ENCODE results near the gene SP140L. TPM values are rescaled to one million over a fixed set of nuclear protein-coding genes. Genes with fewer than 3 reads are reported as not detected.
A peak's percentile ranks its signal among the peaks of the same experiment; 100 is the strongest.

SP140L gene
- total and polyA plus RNA-seq, 10 donors: 32.0 to 85.7 (median 59.3) TPM

DNA sequence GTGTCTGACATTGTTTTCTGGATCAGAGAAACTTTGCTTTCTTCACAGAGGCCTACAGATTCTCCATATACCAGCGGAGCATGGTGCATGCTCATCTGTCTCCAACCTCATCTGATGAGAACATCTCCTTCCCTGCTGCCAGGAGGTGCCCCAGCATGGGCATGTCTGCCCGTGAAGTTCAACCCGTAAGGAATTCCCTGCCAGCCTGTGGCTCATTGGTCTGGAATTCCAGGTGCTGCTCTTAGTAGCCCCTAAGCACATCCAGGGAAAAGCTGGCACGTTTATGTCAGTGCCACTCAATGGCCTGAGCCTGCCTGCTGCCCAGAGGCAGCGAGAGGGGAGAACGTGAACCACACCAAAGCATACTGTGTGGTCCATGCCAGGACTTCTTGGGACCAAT is 87.3 kb downstream of the SP140L start:
- Histone ChIP-seq H3K27ac (peak overlapping the region in 4 of 8 donors; percentile 93 to 98 (median 98)), H3K4me3 (no peak overlapping the region), H3K27me3 (replicated peaks in 1 of 7) (no peaks in the 10 kb centered on the region), H3K4me1 (peaks cover 34 to 87% (median 71%) of the 10 kb centered on the region in 6 donors), H3K9me3 (no peaks in the 10 kb centered on the region), H3K36me3 (peaks cover 0 to 8% (median 0%) of the 10 kb centered on the region in 6 donors)
- no peak for DNase-seq
- intact Hi-C loops (cut with DNase I; ENCODE audit: low total_unique reads): no loop called here
- TF ChIP-seq, protein P1, sequence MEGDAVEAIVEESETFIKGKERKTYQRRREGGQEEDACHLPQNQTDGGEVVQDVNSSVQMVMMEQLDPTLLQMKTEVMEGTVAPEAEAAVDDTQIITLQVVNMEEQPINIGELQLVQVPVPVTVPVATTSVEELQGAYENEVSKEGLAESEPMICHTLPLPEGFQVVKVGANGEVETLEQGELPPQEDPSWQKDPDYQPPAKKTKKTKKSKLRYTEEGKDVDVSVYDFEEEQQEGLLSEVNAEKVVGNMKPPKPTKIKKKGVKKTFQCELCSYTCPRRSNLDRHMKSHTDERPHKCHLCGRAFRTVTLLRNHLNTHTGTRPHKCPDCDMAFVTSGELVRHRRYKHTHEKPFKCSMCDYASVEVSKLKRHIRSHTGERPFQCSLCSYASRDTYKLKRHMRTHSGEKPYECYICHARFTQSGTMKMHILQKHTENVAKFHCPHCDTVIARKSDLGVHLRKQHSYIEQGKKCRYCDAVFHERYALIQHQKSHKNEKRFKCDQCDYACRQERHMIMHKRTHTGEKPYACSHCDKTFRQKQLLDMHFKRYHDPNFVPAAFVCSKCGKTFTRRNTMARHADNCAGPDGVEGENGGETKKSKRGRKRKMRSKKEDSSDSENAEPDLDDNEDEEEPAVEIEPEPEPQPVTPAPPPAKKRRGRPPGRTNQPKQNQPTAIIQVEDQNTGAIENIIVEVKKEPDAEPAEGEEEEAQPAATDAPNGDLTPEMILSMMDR (IDR thresholded peaks at IDR 0.05 in 8 of 11, conservative IDR thresholded peaks at IDR 0.05 in 3 of 11): no peak
- TF ChIP-seq POLR2A (IDR thresholded peaks at IDR 0.05): no peak
- no peak for TF ChIP-seq POLR2AphosphoS5 (IDR thresholded peaks at IDR 0.05)
- WGBS, 5 donors: 83 to 97% (median 95%) methylated on average over 6 of the region's 6 CpGs

GRCh38 chr2:230416061-230416721 is 89.2 kb downstream of the SP140L start, which contains the start of gene SP100:
TSS of gene SP100 (plus strand) at chr2:230416201. CDS start at chr2:230416297, 96 bp downstream.
- intact Hi-C loops (cut with DNase I; ENCODE audit: low total_unique reads): no loop called here
- WGBS, 5 donors: 0 to 2% (median 1%) methylated on average over 12 of the region's 12 CpGs
- TF ChIP-seq, protein P1 (IDR thresholded peaks at IDR 0.05 in 8 of 11, conservative IDR thresholded peaks at IDR 0.05 in 3 of 11): peak in 1 of 11 experiments; percentile 11
- TF ChIP-seq POLR2A (IDR thresholded peaks at IDR 0.05) (peak; percentile 60 to 85 (median 79)), POLR2AphosphoS5 (IDR thresholded peaks at IDR 0.05) (peak; percentile 98 to 99 (median 99))

DNA sequence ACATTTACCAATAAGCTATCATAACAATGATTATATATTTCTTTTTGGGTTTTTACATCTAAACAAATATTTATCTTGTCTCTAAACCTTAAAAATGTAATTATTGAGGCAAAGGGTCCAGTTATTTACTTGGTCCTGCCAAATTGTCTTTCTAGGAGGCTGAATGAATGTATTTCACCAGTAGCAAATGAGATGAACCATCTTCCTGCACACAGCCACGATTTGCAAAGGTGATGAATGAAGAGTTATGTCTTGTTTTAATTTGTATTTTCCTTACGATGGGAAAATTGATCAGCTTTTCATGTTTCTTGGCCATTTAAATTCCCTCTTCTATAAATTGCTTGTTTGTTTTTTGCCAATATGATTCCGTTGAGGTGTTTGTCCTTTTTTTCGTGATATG is 90.4 kb downstream of the SP140L start:
- no peak for TF ChIP-seq POLR2AphosphoS5 (IDR thresholded peaks at IDR 0.05)
- Histone ChIP-seq H3K27ac (peak overlapping the region; percentile 8 to 98 (median 94)), H3K4me3 (peak overlapping the region; percentile 55 to 83 (median 71)), H3K4me1 (peaks cover 44 to 91% (median 76%) of the 10 kb centered on the region in 6 donors), H3K36me3 (peaks cover 0 to 29% (median 2%) of the 10 kb centered on the region in 6 donors), H3K27me3 (replicated peaks in 1 of 7) (no peaks in the 10 kb centered on the region), H3K9me3 (no peaks in the 10 kb centered on the region)
- WGBS, 5 donors: 25 to 47% (median 36%) methylated on average over 4 of the region's 4 CpGs
- intact Hi-C loops (cut with DNase I; ENCODE audit: low total_unique reads): no loop called here
- no peak for DNase-seq

More at GRCh38 chr2:230416061-230416721, 89.2 kb downstream of the SP140L start, which contains the start of gene SP100:
- Histone ChIP-seq H3K27ac (peak within 1 kb of the TSS; percentile 91 to 98 (median 94)), H3K4me3 (peak within 1 kb of the TSS; percentile 55 to 83 (median 71)), H3K36me3 (peaks cover 0 to 16% (median 0%) of the 10 kb centered on the region in 6 donors), H3K9me3 (no peaks in the 10 kb centered on the region), H3K27me3 (replicated peaks in 1 of 7) (no peaks in the 10 kb centered on the region), H3K4me1 (peaks cover 36 to 87% (median 71%) of the 10 kb centered on the region in 6 donors)
- peak; percentile 95 for DNase-seq

GRCh38 chr2:230418341-230419016 is 91.5 kb downstream of the SP140L start:
- Histone ChIP-seq H3K9me3 (no peaks in the 10 kb centered on the region), H3K4me1 (peaks cover 49 to 91% (median 76%) of the 10 kb centered on the region in 6 donors), H3K4me3 (peak overlapping the region; percentile 55 to 83 (median 71)), H3K36me3 (peaks cover 0 to 37% (median 3%) of the 10 kb centered on the region in 6 donors), H3K27me3 (replicated peaks in 1 of 7) (no peaks in the 10 kb centered on the region), H3K27ac (peak overlapping the region in 7 of 8 donors; percentile 91 to 98 (median 95))
- DNase-seq: no peak
- WGBS, 5 donors: 22 to 43% (median 34%) methylated on average over 9 of the region's 9 CpGs
- TF ChIP-seq POLR2A (IDR thresholded peaks at IDR 0.05): no peak
- peak in 1 of 3 donors; percentile 22 for TF ChIP-seq POLR2AphosphoS5 (IDR thresholded peaks at IDR 0.05)
- TF ChIP-seq, protein P1 (IDR thresholded peaks at IDR 0.05 in 8 of 11, conservative IDR thresholded peaks at IDR 0.05 in 3 of 11): no peak
- intact Hi-C loops (cut with DNase I; ENCODE audit: low total_unique reads): no loop called here
